Measurements from ENCODE around the gene TENT4B. TPM values are rescaled to one million over a fixed set of nuclear protein-coding genes. Genes with fewer than 3 reads are reported as not detected.

TENT4B gene
- total and polyA plus RNA-seq, 7 donors: 3.6 to 23.5 (median 14.9) TPM

GRCh38 chr16:50153596-50154419, 702 bp downstream of the TENT4B start:
- intact Hi-C loops (cut with DNase I): loop anchor here (1.0 to 10.0 kb wide), 5 partner anchors 57 to 588 kb away; partner anchors contain the start of genes BRD7, CNEP1R1 and CYLD
- H3K36me3 ChIP-seq: no peaks in the 10 kb centered on the region
- no peaks in the 10 kb centered on the region for H3K27me3 ChIP-seq
- peak; percentile 71 for DNase-seq
- WGBS, 2 donors: 1 to 2% methylated on average over 89 of the region's 89 CpGs
- no peak for TF ChIP-seq EP300 (IDR thresholded peaks at IDR 0.05)
- TF ChIP-seq POLR2AphosphoS5 (IDR thresholded peaks at IDR 0.05): peak in 1 of 4 donors; percentile 9
- TF ChIP-seq, protein P1, sequence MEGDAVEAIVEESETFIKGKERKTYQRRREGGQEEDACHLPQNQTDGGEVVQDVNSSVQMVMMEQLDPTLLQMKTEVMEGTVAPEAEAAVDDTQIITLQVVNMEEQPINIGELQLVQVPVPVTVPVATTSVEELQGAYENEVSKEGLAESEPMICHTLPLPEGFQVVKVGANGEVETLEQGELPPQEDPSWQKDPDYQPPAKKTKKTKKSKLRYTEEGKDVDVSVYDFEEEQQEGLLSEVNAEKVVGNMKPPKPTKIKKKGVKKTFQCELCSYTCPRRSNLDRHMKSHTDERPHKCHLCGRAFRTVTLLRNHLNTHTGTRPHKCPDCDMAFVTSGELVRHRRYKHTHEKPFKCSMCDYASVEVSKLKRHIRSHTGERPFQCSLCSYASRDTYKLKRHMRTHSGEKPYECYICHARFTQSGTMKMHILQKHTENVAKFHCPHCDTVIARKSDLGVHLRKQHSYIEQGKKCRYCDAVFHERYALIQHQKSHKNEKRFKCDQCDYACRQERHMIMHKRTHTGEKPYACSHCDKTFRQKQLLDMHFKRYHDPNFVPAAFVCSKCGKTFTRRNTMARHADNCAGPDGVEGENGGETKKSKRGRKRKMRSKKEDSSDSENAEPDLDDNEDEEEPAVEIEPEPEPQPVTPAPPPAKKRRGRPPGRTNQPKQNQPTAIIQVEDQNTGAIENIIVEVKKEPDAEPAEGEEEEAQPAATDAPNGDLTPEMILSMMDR (IDR thresholded peaks at IDR 0.05): no peak
- no peak for TF ChIP-seq POLR2A (IDR thresholded peaks at IDR 0.05)
- peak overlapping the region; percentile 93 to 98 (median 96) for H3K4me3 ChIP-seq
- peak overlapping the region; percentile 89 to 96 (median 94) for H3K27ac ChIP-seq
- no peaks in the 10 kb centered on the region for H3K9me3 ChIP-seq
- peaks cover 0 to 50% (median 37%) of the 10 kb centered on the region in 4 donors for H3K4me1 ChIP-seq

DNA sequence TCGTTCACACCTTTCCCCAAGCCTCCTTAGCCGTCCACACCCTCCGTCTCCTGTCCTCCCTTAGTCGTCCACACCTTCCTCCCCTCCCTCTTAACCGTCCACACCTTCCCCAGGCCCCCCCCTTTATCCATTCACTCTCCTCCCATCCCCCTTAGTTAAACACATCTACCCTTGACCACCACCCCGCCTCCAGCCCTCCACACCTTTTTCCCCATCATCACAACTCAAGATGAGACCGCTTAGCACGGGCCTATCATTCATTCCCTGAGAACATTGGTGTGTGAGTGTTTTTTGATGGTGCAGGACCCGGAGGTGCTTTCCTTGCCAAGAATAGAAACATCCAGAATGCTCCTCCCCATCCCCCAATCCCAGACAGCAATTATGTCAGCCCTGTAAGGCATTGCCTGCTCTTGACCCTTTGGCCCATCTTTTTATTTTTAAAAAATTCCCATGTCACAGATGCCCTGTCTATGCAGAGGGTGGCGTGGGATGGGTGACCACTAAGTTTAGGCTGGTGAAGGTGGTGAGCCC, 1.4 kb downstream of the TENT4B start:
- TF ChIP-seq POLR2A (IDR thresholded peaks at IDR 0.05): no peak
- peak in 1 of 4 donors; percentile 31 for TF ChIP-seq POLR2AphosphoS5 (IDR thresholded peaks at IDR 0.05)
- TF ChIP-seq EP300 (IDR thresholded peaks at IDR 0.05): no peak
- TF ChIP-seq, protein P1 (IDR thresholded peaks at IDR 0.05): no peak
- H3K9me3 ChIP-seq: no peaks in the 10 kb centered on the region
- intact Hi-C loops (cut with DNase I): loop anchor here (2.0 to 10.0 kb wide), 3 partner anchors 56 to 588 kb away; partner anchors contain the start of genes BRD7 and CYLD
- 5 to 23% methylated on average over 10 of the region's 10 CpGs for WGBS, 2 donors
- H3K27me3 ChIP-seq: no peaks in the 10 kb centered on the region
- peak overlapping the region; percentile 93 to 98 (median 96) for H3K4me3 ChIP-seq
- no peak for DNase-seq
- H3K4me1 ChIP-seq: peaks cover 0 to 54% (median 41%) of the 10 kb centered on the region in 4 donors
- peak overlapping the region; percentile 89 to 96 (median 94) for H3K27ac ChIP-seq
- H3K36me3 ChIP-seq: no peaks in the 10 kb centered on the region

DNA sequence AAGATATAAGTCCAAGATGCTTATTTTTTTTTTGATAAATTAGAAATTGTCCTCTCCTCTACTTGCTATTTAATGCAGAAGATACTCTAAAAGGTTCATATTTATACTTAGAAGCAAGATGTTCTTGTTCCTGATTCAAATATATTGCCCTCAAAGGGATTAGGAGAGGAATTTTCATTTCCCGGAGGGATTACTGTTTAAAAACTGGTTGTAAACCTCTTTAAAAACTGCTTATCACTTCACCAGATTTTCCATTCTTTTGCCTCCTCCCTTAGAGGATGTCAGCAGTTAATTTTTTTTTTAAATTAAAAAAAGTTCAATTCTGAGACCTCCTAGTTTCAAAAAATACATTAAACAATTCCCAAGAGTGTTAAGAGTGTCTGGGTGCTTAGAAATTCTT, 2.8 kb downstream of the TENT4B start:
- TF ChIP-seq POLR2AphosphoS5 (IDR thresholded peaks at IDR 0.05) (no peak), POLR2A (IDR thresholded peaks at IDR 0.05) (no peak), EP300 (IDR thresholded peaks at IDR 0.05) (no peak)
- TF ChIP-seq, protein P1 (IDR thresholded peaks at IDR 0.05): no peak
- intact Hi-C loops (cut with DNase I): loop anchor here (2.0 to 10.0 kb wide), 2 partner anchors 55 to 209 kb away; partner anchors contain the start of gene BRD7

DNA sequence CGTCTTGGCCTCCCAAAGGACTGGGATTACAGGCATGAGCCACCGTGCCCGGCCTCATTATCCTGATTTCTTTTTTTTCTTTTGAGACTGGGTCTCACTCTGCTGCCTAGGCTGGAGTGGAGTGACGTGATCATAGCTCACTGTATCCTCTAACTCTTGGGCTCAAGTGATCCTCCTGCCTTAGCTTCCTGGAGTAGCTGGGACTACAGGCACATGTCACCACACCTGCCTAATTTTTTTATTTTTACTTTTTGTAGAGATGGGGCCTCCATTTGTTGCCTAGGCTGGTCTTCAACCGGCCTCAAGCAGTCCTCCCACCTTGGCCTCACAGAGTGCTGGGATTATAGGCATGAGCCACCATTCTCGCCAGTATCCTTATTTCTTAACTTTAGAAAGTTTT, 3.5 kb downstream of the TENT4B start:
- intact Hi-C loops (cut with DNase I): loop anchor here (10.0 kb wide), 1 partner anchor 208 kb away; the partner anchor contains the start of gene BRD7
- Histone ChIP-seq H3K27ac (peak overlapping the region in 3 of 4 donors; percentile 89 to 94 (median 93)), H3K27me3 (no peaks in the 10 kb centered on the region), H3K4me1 (peaks cover 0 to 75% (median 60%) of the 10 kb centered on the region in 4 donors), H3K4me3 (no peak overlapping the region), H3K9me3 (no peaks in the 10 kb centered on the region), H3K36me3 (no peaks in the 10 kb centered on the region)
- 93 to 94% methylated on average over 6 of the region's 6 CpGs for WGBS, 2 donors
- no peak for TF ChIP-seq POLR2A (IDR thresholded peaks at IDR 0.05)
- no peak for TF ChIP-seq EP300 (IDR thresholded peaks at IDR 0.05)
- no peak for TF ChIP-seq POLR2AphosphoS5 (IDR thresholded peaks at IDR 0.05)
- TF ChIP-seq, protein P1 (IDR thresholded peaks at IDR 0.05): no peak
- DNase-seq: no peak

More for the DNA sequence above, 2.8 kb downstream of the TENT4B start:
- peaks cover 0 to 68% (median 53%) of the 10 kb centered on the region in 4 donors for H3K4me1 ChIP-seq
- no peaks in the 10 kb centered on the region for H3K36me3 ChIP-seq
- peak overlapping the region in 3 of 4 donors; percentile 96 to 98 (median 97) for H3K4me3 ChIP-seq
- DNase-seq: no peak
- WGBS, 2 donors: 20 to 42% methylated on average over 1 of the region's 1 CpG
- H3K9me3 ChIP-seq: no peaks in the 10 kb centered on the region
- no peaks in the 10 kb centered on the region for H3K27me3 ChIP-seq
- H3K27ac ChIP-seq: peak overlapping the region; percentile 89 to 96 (median 94)

All from sigmoid colon (tissue), 7 donors.